Esophagus squamous epithelium (tissue), 5 donors: ENCODE measurements around the gene CEBPB. TPM values are rescaled to one million over a fixed set of nuclear protein-coding genes. Genes with fewer than 3 reads are reported as not detected.
"Not testable (repeated sequence)": the region's sequence is repeated elsewhere in the genome, so short reads cannot be mapped to it uniquely, and the experiment has no call there.

Experiments
- DNase-seq: peaks from one replicate; lab custom pipeline; 2025; lab: John Stamatoyannopoulos, UW
- H3K27ac ChIP-seq, 4 donors: fragments of 200-600 bp; sonication (generic); one replicate each; pipeline ENCODE4 v1.5.1; 2016 to 2019; ENCODE audit warnings: mild to moderate bottlenecking in 1 of 4
- H3K27me3 ChIP-seq, 4 donors: fragments of 200-600 bp; sonication (generic); 1 replicate in 3 of 4; 2 replicates in 1 of 4; pipeline versions ENCODE4 v1.5.1 to v1.6.0; 2017 to 2021; ENCODE audit warnings: antibody characterized with exemption in 1 of 4
- H3K36me3 ChIP-seq, 3 donors: fragments of 200-600 bp; sonication (generic); one replicate each; pipeline ENCODE4 v1.5.1; 2016 to 2019
- H3K4me1 ChIP-seq, 3 donors: fragments of 200-600 bp; sonication (generic); one replicate each; pipeline ENCODE4 v1.5.1; 2017 to 2019
- H3K4me3 ChIP-seq, 4 donors: fragments of 200-600 bp; sonication (generic); 1 replicate in 3 of 4; 2 replicates in 1 of 4; pipeline ENCODE4 v1.5.1; 2016 to 2019; ENCODE audit warnings: mild to moderate bottlenecking in 2 of 4, moderate library complexity in 1 of 4
- H3K9me3 ChIP-seq, 3 donors: fragments of 200-600 bp; sonication (generic); one replicate each; pipeline ENCODE4 v1.5.1; 2016 to 2019
- CTCF ChIP-seq, 6 experiments: fragments of 450-650 bp in 4 of 6; fragments of 200-600 bp in 2 of 6; sonication (generic) in 2 of 6; IDR thresholded peaks; one replicate each; pipeline ENCODE4 v1.5.1; 2016 to 2019; ENCODE audit warnings: antibody characterized with exemption in 6 of 6, mild to moderate bottlenecking in 4 of 6, moderate library complexity in 4 of 6
- POLR2A ChIP-seq, 4 donors: fragments of 450-650 bp; IDR thresholded peaks; one replicate each; pipeline ENCODE4 v1.6.1; 2017; ENCODE audit warnings: antibody characterized with exemption in 4 of 4, mild to moderate bottlenecking in 4 of 4, moderate library complexity in 3 of 4
- WGBS, 2 donors: methylation state at CpG; one replicate each; pipeline ENCODE4 v1.1.5; 2018; 5-methylcytosine and 5-hydroxymethylcytosine counted together
- intact Hi-C: fragments of 100-400 bp; cut with DNase I; formaldehyde crosslinking; loops from one replicate; pipeline ENCODE4 v1.15.0; 2022
- total RNA-seq, 4 donors: library from RNA; depleted of rRNA; stranded (reverse); fragments of >200 nt; gene quantifications; one replicate each; pipeline ENCODE4 v1.1.0, GENCODE V29; 2016
- donor health status: DM: yes; HTN: yes; CAD: no.

The CEBPB gene
- total RNA-seq, 4 donors from 2014 or later: 31.3 to 46.5 (median 38.2) TPM

- Histone ChIP-seq H3K9me3 (no peaks in the 10 kb centered on the region), H3K36me3 (peaks cover 0 to 15% (median 4%) of the 10 kb centered on the region in 3 donors), H3K4me1 (peaks cover 16 to 30% (median 21%) of the 10 kb centered on the region in 3 donors), H3K4me3 (no peak overlapping the region), H3K27me3 (no peaks in the 10 kb centered on the region), H3K27ac (no peak overlapping the region)
- WGBS, 2 donors: 74 to 90% methylated on average over 3 to 9 of the region's 10 CpGs
- intact Hi-C loops: no loop called here
- no peak for DNase-seq
- no peak for TF ChIP-seq CTCF (IDR thresholded peaks at IDR 0.05)
- no peak for TF ChIP-seq POLR2A (IDR thresholded peaks at IDR 0.05)
Measured at GRCh38 chr20:50197463-50198179, 7.0 kb downstream of the CEBPB start.

DNA sequence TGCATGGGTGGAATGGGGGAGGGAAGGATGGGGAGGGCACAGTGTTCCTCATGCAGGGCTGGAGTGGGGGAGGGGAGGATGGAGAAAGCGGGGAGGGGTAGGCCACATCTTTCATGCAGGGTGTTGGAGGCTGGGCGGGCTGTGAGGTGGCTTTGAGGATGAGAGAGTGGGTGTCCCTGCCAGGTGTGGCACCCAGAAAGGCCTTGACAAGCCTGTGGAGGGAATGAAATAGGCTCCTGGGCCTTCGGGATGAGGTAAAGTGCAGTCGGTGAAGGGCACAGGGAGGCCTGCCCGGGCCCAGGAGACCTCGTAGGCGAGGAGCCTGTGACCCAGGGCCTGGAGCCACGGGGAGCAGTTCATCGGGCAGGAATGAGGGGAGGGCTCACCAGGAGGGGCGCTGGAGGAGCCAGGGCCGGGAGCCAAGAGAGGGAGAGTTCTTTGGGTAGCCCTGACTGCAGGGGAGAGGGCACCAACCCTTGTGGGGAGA, 7.6 kb downstream of the CEBPB start:
- WGBS, 2 donors: 62 to 64% methylated on average over 10 of the region's 11 CpGs
- H3K4me1 ChIP-seq: peaks cover 14 to 24% (median 21%) of the 10 kb centered on the region in 3 donors
- no peak for TF ChIP-seq POLR2A (IDR thresholded peaks at IDR 0.05)
- TF ChIP-seq CTCF (IDR thresholded peaks at IDR 0.05): no peak
- no peaks in the 10 kb centered on the region for H3K9me3 ChIP-seq
- H3K36me3 ChIP-seq: peaks cover 0 to 15% (median 4%) of the 10 kb centered on the region in 3 donors
- H3K27me3 ChIP-seq: no peaks in the 10 kb centered on the region
- peak overlapping the region in 1 of 4 donors; percentile 10 for H3K27ac ChIP-seq
- intact Hi-C loops: no loop called here
- H3K4me3 ChIP-seq: no peak overlapping the region
- no peak for DNase-seq

GRCh38 chr20:50198716-50199115, 8.1 kb downstream of the CEBPB start:
- no peak for DNase-seq
- Histone ChIP-seq H3K27ac (no peak overlapping the region), H3K4me1 (peaks cover 9 to 19% (median 17%) of the 10 kb centered on the region in 3 donors), H3K4me3 (no peak overlapping the region), H3K27me3 (no peaks in the 10 kb centered on the region), H3K9me3 (no peaks in the 10 kb centered on the region), H3K36me3 (peaks cover 0 to 13% (median under 1%) of the 10 kb centered on the region in 3 donors)
- 80 to 100% methylated on average over 1 of the region's 1 CpG for WGBS, 2 donors
- intact Hi-C loops: no loop called here
- TF ChIP-seq CTCF (IDR thresholded peaks at IDR 0.05) (no peak), POLR2A (IDR thresholded peaks at IDR 0.05) (no peak)

DNA sequence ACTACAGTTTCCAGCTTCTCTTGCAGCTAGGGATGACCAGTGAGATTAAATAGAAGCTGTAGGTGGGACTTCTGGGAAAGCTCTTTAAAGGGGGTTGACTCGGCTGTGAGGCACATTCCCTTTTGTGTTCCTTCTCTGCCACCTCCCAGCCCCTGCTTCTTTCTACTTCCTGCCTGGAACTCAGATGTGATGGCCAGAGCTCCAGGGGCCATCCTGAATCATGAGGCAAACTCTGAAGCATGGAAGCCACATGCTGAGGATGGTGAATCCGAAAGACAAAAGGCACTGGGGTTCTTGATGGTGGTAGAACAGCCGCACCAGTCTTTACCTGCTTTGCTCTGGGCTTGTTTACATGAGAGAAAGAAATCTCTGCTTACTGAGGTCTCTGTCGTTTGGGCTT, 9.1 kb downstream of the CEBPB start:
- Histone ChIP-seq H3K4me3 (no peak overlapping the region), H3K36me3 (peaks cover 0 to 3% (median 0%) of the 10 kb centered on the region in 3 donors), H3K27me3 (no peaks in the 10 kb centered on the region), H3K27ac (no peak overlapping the region), H3K4me1 (peaks cover under 1 to 9% (median 8%) of the 10 kb centered on the region in 3 donors), H3K9me3 (peaks cover 0 to 3% (median 0%) of the 10 kb centered on the region in 3 donors)
- DNase-seq: no peak
- intact Hi-C loops: no loop called here
- 66 to 80% methylated on average over 3 to 4 of the region's 4 CpGs for WGBS, 2 donors
- no peak for TF ChIP-seq POLR2A (IDR thresholded peaks at IDR 0.05)
- TF ChIP-seq CTCF (IDR thresholded peaks at IDR 0.05): no peak

- Histone ChIP-seq H3K9me3 (peaks cover 0 to 3% (median 0%) of the 10 kb centered on the region in 3 donors), H3K4me1 (peaks cover 0 to 1% (median under 1%) of the 10 kb centered on the region in 3 donors), H3K27ac (no peak overlapping the region), H3K27me3 (no peaks in the 10 kb centered on the region), H3K36me3 (no peaks in the 10 kb centered on the region), H3K4me3 (no peak overlapping the region)
- intact Hi-C loops: no loop called here
- no peak for DNase-seq
- WGBS, 2 donors: 83 to 96% methylated on average over 2 of the region's 6 CpGs
- TF ChIP-seq POLR2A (IDR thresholded peaks at IDR 0.05): no peak
- TF ChIP-seq CTCF (IDR thresholded peaks at IDR 0.05): no peak
Measured at GRCh38 chr20:50200482-50201104, 10.0 kb downstream of the CEBPB start.

- H3K36me3 ChIP-seq, H3K27ac ChIP-seq, H3K4me3 ChIP-seq, H3K9me3 ChIP-seq, H3K27me3 ChIP-seq, DNase-seq, intact Hi-C loops, H3K4me1 ChIP-seq: not testable (repeated sequence)
- WGBS, 2 donors: 96% methylated on average over 7 of the region's 7 CpGs
Measured at GRCh38 chr20:50201710-50202109, 11.1 kb downstream of the CEBPB start.
